ENCODE data around the gene BTBD9.
"Not testable (repeated sequence)": the region's sequence is repeated elsewhere in the genome, so short reads cannot be mapped to it uniquely, and the experiment has no call there.

BTBD9 gene

GRCh38 chr6:38370653-38371601, 268.8 kb downstream of the BTBD9 start:
- DNase-seq, result no peak

GRCh38 chr6:38367231-38367630, 272.5 kb downstream of the BTBD9 start:
- no peak for DNase-seq

GRCh38 chr6:38366234-38366633, 273.5 kb downstream of the BTBD9 start:
- no peak for DNase-seq

GRCh38 chr6:38364775-38365174, 275.0 kb downstream of the BTBD9 start:
- no peak for DNase-seq

GRCh38 chr6:38364127-38364526, 275.6 kb downstream of the BTBD9 start:
- no peak for DNase-seq

- DNase-seq, result no peak
Observed at GRCh38 chr6:38355519-38355918, 284.2 kb downstream of the BTBD9 start.

- DNase-seq, result no peak
Observed at GRCh38 chr6:38354905-38355304, 284.8 kb downstream of the BTBD9 start.

GRCh38 chr6:38354037-38354381, 285.7 kb downstream of the BTBD9 start:
- no peak for DNase-seq

- DNase-seq, result no peak
Observed at GRCh38 chr6:38353310-38354036, 286.3 kb downstream of the BTBD9 start.

- no peak for DNase-seq
Observed at GRCh38 chr6:38352636-38353035, 287.1 kb downstream of the BTBD9 start.

GRCh38 chr6:38350942-38351341, 288.8 kb downstream of the BTBD9 start:
- DNase-seq, result no peak

GRCh38 chr6:38350220-38350619, 289.5 kb downstream of the BTBD9 start:
- DNase-seq, result no peak

GRCh38 chr6:38349795-38350194, 289.9 kb downstream of the BTBD9 start:
- no peak for DNase-seq

GRCh38 chr6:38349221-38349620, 290.5 kb downstream of the BTBD9 start:
- DNase-seq, result no peak

- no peak for DNase-seq
Observed at GRCh38 chr6:38348371-38348770, 291.4 kb downstream of the BTBD9 start.

GRCh38 chr6:38347829-38348228, 291.9 kb downstream of the BTBD9 start:
- not testable (repeated sequence) for DNase-seq

GRCh38 chr6:38346291-38347079, 293.2 kb downstream of the BTBD9 start:
- no peak for DNase-seq

- no peak for DNase-seq
Observed at GRCh38 chr6:38345586-38345985, 294.1 kb downstream of the BTBD9 start.

GRCh38 chr6:38341496-38341895, 298.2 kb downstream of the BTBD9 start:
- DNase-seq, result no peak

- DNase-seq, result no peak
Observed at GRCh38 chr6:38339914-38340313, 299.8 kb downstream of the BTBD9 start.

GRCh38 chr6:38337819-38338465, 301.8 kb downstream of the BTBD9 start:
- no peak for DNase-seq

GRCh38 chr6:38336922-38337321, 302.8 kb downstream of the BTBD9 start:
- no peak for DNase-seq

- no peak for DNase-seq
Observed at GRCh38 chr6:38326837-38327236, 312.9 kb downstream of the BTBD9 start.
